ENCODE results near the gene OR6V1.

GRCh38 chr7:143015926-143016490, 36.1 kb upstream of the OR6V1 start:
- no peak for TF ChIP-seq CTCF (IDR thresholded peaks at IDR 0.05; ENCODE audit: insufficient read depth, low read depth, low read length)
- TF ChIP-seq EZH2 (IDR thresholded peaks at IDR 0.05; ENCODE audit: insufficient read depth, low read length) = no peak
